H1 (cell line): ENCODE data around the gene RYK. TPM values are rescaled to one million over a fixed set of nuclear protein-coding genes. Genes with fewer than 3 reads are reported as not detected.

ENCODE experiments used
- CTCF ChIA-PET: fragments of 300-600 bp; sonication (Branson Sonifier 250); formaldehyde crosslinking; loops from one replicate; lab custom pipeline; 2021; ENCODE audit not compliant: partially characterized antibody; lab: Charles Lee
- POLR2A ChIA-PET: fragments of 300-600 bp; sonication (Branson Sonifier 250); formaldehyde crosslinking; loops from one replicate; lab custom pipeline; 2021; ENCODE audit warnings: inconsistent platforms; ENCODE audit not compliant: partially characterized antibody; lab: Charles Lee
- DNase-seq, 2 experiments: peaks; one replicate each; pipeline versions ENCODE4 v3.0.0 to v3.0.0-alpha.2; 2010 to 2022; ENCODE audit warnings: low spot score in 2 of 2, low read depth in 1 of 2, mixed read lengths in 1 of 2
- FAIRE-seq: peaks from 2 replicates; lab custom pipeline; 2011; peaks lifted over from hg19 to GRCh38; lab: Jason Lieb, UNC
- H2AFZ ChIP-seq: 2 replicates; pipeline ENCODE4 v1.8.1; 2012; ENCODE audit warnings: low read length, inconsistent platforms
- H2AK5ac ChIP-seq: 2 replicates; pipeline ENCODE4 v1.6.1; 2013; ENCODE audit warnings: low read depth, low read length
- H2BK120ac ChIP-seq: replicated peaks from 2 replicates; pipeline ENCODE3; 2013; ENCODE audit warnings: low read depth, low read length, inconsistent platforms
- H2BK12ac ChIP-seq: 2 replicates; pipeline ENCODE4 v1.6.1; 2013; ENCODE audit warnings: low read depth, low read length
- H2BK15ac ChIP-seq: 2 replicates; pipeline ENCODE4 v1.6.1; 2013; ENCODE audit warnings: low read length
- H2BK20ac ChIP-seq: 2 replicates; pipeline ENCODE4 v1.6.1; 2013; ENCODE audit warnings: low read length
- H2BK5ac ChIP-seq: 2 replicates; pipeline ENCODE4 v1.6.1; 2013; ENCODE audit warnings: low read depth, low read length
- H3K14ac ChIP-seq: 2 replicates; pipeline ENCODE4 v1.6.1; 2013; ENCODE audit warnings: inconsistent platforms; ENCODE audit not compliant: insufficient read length
- H3K18ac ChIP-seq: 2 replicates; pipeline ENCODE4 v1.6.1; 2013; ENCODE audit warnings: low read length; ENCODE audit errors: extremely low read depth
- H3K23ac ChIP-seq: 2 replicates; pipeline ENCODE4 v1.6.1; 2013; ENCODE audit warnings: inconsistent platforms; ENCODE audit not compliant: insufficient read length
- H3K23me2 ChIP-seq: 2 replicates; pipeline ENCODE4 v1.6.1; 2013; ENCODE audit warnings: low read depth, low read length
- H3K27ac ChIP-seq: 2 replicates; pipeline ENCODE4 v1.6.1; 2011; ENCODE audit warnings: low read depth, low read length, inconsistent platforms
- H3K27me3 ChIP-seq, 4 experiments: replicated peaks in 1 of 4; 1 replicate in 1 of 4; 2 replicates in 3 of 4; pipeline versions ENCODE4 v1.6.1 to v1.8.1; 2011 to 2013; ENCODE audit warnings: low read length in 3 of 4, mild to moderate bottlenecking in 3 of 4, inconsistent platforms in 2 of 4, mixed read lengths in 2 of 4, moderate library complexity in 1 of 4; ENCODE audit not compliant: control insufficient read depth in 3 of 4, insufficient read depth in 3 of 4; ENCODE audit errors: extremely low read depth in 1 of 4
- H3K36me3 ChIP-seq, 4 experiments: 2 replicates each; pipeline versions ENCODE4 v1.6.1 to v1.8.1; 2011 to 2013; ENCODE audit warnings: mild to moderate bottlenecking in 4 of 4, low read length in 3 of 4, moderate library complexity in 2 of 4, control low read depth in 1 of 4, inconsistent platforms in 1 of 4; ENCODE audit not compliant: insufficient read depth in 4 of 4, control insufficient read depth in 2 of 4
- H3K4ac ChIP-seq: replicated peaks from 2 replicates; pipeline ENCODE3; 2013; ENCODE audit warnings: low read length, low read depth, mixed read lengths, inconsistent platforms; ENCODE audit not compliant: insufficient read length
- H3K4me1 ChIP-seq, 4 experiments: replicated peaks in 1 of 4; 1 replicate in 1 of 4; 2 replicates in 3 of 4; pipeline versions ENCODE4 v1.6.1 to v1.8.1; 2011 to 2013; ENCODE audit warnings: low read length in 3 of 4, inconsistent platforms in 2 of 4, mixed read lengths in 1 of 4; ENCODE audit not compliant: insufficient read depth in 4 of 4, control insufficient read depth in 3 of 4
- H3K4me2 ChIP-seq, 2 experiments: 2 replicates each; pipeline versions ENCODE4 v1.6.1 to v1.8.1; 2011 to 2013; ENCODE audit warnings: low read depth in 2 of 2, low read length in 2 of 2, control low read depth in 1 of 2, inconsistent platforms in 1 of 2, mild to moderate bottlenecking in 1 of 2; ENCODE audit not compliant: insufficient read depth in 1 of 2
- H3K4me3 ChIP-seq, 4 experiments: fragments of 200-600, 300-600 bp in 1 of 4; sonication (generic), shearing (Covaris generic), sonication (Bioruptor Twin) in 1 of 4; 2 replicates each; pipeline versions ENCODE4 v1.5.1 to v1.8.1; 2011 to 2016; ENCODE audit warnings: low read length in 4 of 4, low read depth in 3 of 4, control low read depth in 2 of 4, inconsistent platforms in 2 of 4, mild to moderate bottlenecking in 2 of 4, mixed read lengths in 1 of 4, moderate library complexity in 1 of 4; ENCODE audit not compliant: insufficient read depth in 2 of 4; ENCODE audit errors: extremely low read depth in 1 of 4
- H3K56ac ChIP-seq: replicated peaks from 2 replicates; pipeline ENCODE3; 2013; ENCODE audit warnings: low read depth, mild to moderate bottlenecking, mixed read lengths, low read length, inconsistent platforms; ENCODE audit not compliant: insufficient read length
- H3K79me1 ChIP-seq: 2 replicates; pipeline ENCODE4 v1.6.1; 2013; ENCODE audit warnings: low read depth, low read length, control low read depth
- H3K79me2 ChIP-seq, 2 experiments: 2 replicates each; pipeline versions ENCODE4 v1.6.1 to v1.8.1; 2012 to 2013; ENCODE audit warnings: low read length in 2 of 2, mild to moderate bottlenecking in 2 of 2, inconsistent platforms in 1 of 2; ENCODE audit not compliant: insufficient read depth in 2 of 2, control insufficient read depth in 1 of 2
- H3K9ac ChIP-seq, 4 experiments: replicated peaks in 1 of 4; 1 replicate in 1 of 4; 2 replicates in 3 of 4; pipeline versions ENCODE4 v1.6.1 to v1.8.1; 2011 to 2013; ENCODE audit warnings: low read depth in 3 of 4, low read length in 3 of 4, control low read depth in 2 of 4, mild to moderate bottlenecking in 2 of 4, moderate library complexity in 2 of 4, inconsistent platforms in 1 of 4; ENCODE audit errors: extremely low read depth in 1 of 4
- H3K9me3 ChIP-seq, 2 experiments: 2 replicates each; pipeline versions ENCODE4 v1.6.1 to v1.8.1; 2012 to 2013; ENCODE audit warnings: mild to moderate bottlenecking in 2 of 2, moderate library complexity in 2 of 2, control low read depth in 1 of 2, inconsistent platforms in 1 of 2, low read depth in 1 of 2, low read length in 1 of 2, mixed read lengths in 1 of 2; ENCODE audit not compliant: insufficient read depth in 2 of 2
- H4K20me1 ChIP-seq, 2 experiments: replicated peaks in 1 of 2; 2 replicates each; pipeline versions ENCODE3 to v1.8.1; 2011 to 2013; ENCODE audit warnings: inconsistent platforms in 2 of 2, low read length in 2 of 2, mild to moderate bottlenecking in 1 of 2; ENCODE audit not compliant: insufficient read depth in 2 of 2, control insufficient read depth in 1 of 2
- H4K5ac ChIP-seq: 2 replicates; pipeline ENCODE4 v1.6.1; 2013; ENCODE audit warnings: low read length, low read depth, mixed read lengths, inconsistent platforms; ENCODE audit not compliant: insufficient read length
- H4K8ac ChIP-seq: 2 replicates; pipeline ENCODE4 v1.8.0; 2013; ENCODE audit warnings: mild to moderate bottlenecking, moderate library complexity, low read length, inconsistent platforms; ENCODE audit not compliant: insufficient read depth; ENCODE audit errors: extremely low read depth
- H4K91ac ChIP-seq: replicated peaks from 2 replicates; pipeline ENCODE3; 2013; ENCODE audit warnings: low read length, mixed read lengths, inconsistent platforms; ENCODE audit not compliant: insufficient read length
- CBX5 ChIP-seq: fragments of 300-800, 300-1000 bp; sonication (generic); IDR thresholded peaks from 2 replicates; pipeline ENCODE4 v1.7.1; 2016; ENCODE audit warnings: antibody characterized with exemption, low read length, low read depth
- CBX8 ChIP-seq: fragments of 300-800, 300-1000 bp; sonication (generic); IDR thresholded peaks from 2 replicates; pipeline ENCODE4 v1.7.1; 2016; ENCODE audit warnings: low read depth, low read length, borderline replicate concordance
- EP300 ChIP-seq, 2 experiments: IDR thresholded peaks; 1 replicate in 1 of 2; 2 replicates in 1 of 2; pipeline ENCODE4 v1.6.1; 2011 to 2012; ENCODE audit warnings: low read depth in 2 of 2, low read length in 2 of 2, mild to moderate bottlenecking in 2 of 2, borderline replicate concordance in 1 of 2, inconsistent platforms in 1 of 2, moderate library complexity in 1 of 2
- EZH2 ChIP-seq: fragments of 200-600 bp; sonication (generic); IDR thresholded peaks from 2 replicates; pipeline ENCODE4 v1.7.1; 2012; ENCODE audit warnings: low read depth, mild to moderate bottlenecking, moderate library complexity, low read length, inconsistent platforms; ENCODE audit not compliant: severe bottlenecking
- JUND ChIP-seq: IDR thresholded peaks from 2 replicates; pipeline ENCODE4 v1.6.1; 2011; ENCODE audit warnings: mild to moderate bottlenecking, improper control_type of control experiment, low read length
- KDM1A ChIP-seq: fragments of 200-600, 300-600 bp; sonication (generic); IDR thresholded peaks from 2 replicates; pipeline ENCODE4 v1.7.1; 2016; ENCODE audit warnings: mild to moderate bottlenecking, low read length, borderline replicate concordance
- KDM5A ChIP-seq: fragments of 200-600 bp; IDR thresholded peaks from 2 replicates; pipeline ENCODE4 v1.7.1; 2012; ENCODE audit warnings: mild to moderate bottlenecking, low read length, inconsistent platforms, mixed read lengths
- PHF8 ChIP-seq: fragments of 200-600 bp; sonication (generic); conservative IDR thresholded peaks from 2 replicates; pipeline ENCODE4 v1.7.1; 2012; ENCODE audit warnings: low read depth, mild to moderate bottlenecking, inconsistent platforms, low read length, moderate library complexity
- RFX5 ChIP-seq: IDR thresholded peaks from 2 replicates; pipeline ENCODE4 v1.6.1; 2011; ENCODE audit warnings: low read depth, low read length, improper control_type of control experiment, borderline replicate concordance
- RNF2 ChIP-seq: fragments of 200-900, 300-1000 bp; sonication (generic); IDR thresholded peaks from 2 replicates; pipeline ENCODE4 v1.7.1; 2016; ENCODE audit warnings: borderline replicate concordance, low read depth, mild to moderate bottlenecking, antibody characterized with exemption, low read length; ENCODE audit not compliant: poor library complexity, severe bottlenecking; ENCODE audit errors: missing control alignments
- SP4 ChIP-seq: IDR thresholded peaks from 2 replicates; pipeline ENCODE4 v1.6.1; 2012; ENCODE audit warnings: low read length, inconsistent platforms
- SUZ12 ChIP-seq: fragments of 200-600 bp; sonication (generic); IDR thresholded peaks from 2 replicates; pipeline ENCODE4 v1.6.1; 2012; ENCODE audit warnings: mild to moderate bottlenecking, inconsistent platforms, low read length, moderate library complexity, mixed read lengths
- TEAD4 ChIP-seq: IDR thresholded peaks from 2 replicates; pipeline ENCODE4 v1.6.1; 2012; ENCODE audit warnings: low read depth, low read length, inconsistent platforms, mixed read lengths
- WGBS, 2 experiments: shearing (Covaris generic) in 1 of 2; methylation state at CpG; one replicate each; pipeline versions ENCODE4 v1.1.6 to v1.1.7; 2013 to 2015; ENCODE audit warnings: low lambda C conversion rate in 2 of 2, mixed read lengths in 2 of 2, inconsistent platforms in 1 of 2, low coverage in 1 of 2, missing lambda C conversion rate in 1 of 2; ENCODE audit not compliant: insufficient replicate concordance in 2 of 2, insufficient coverage in 1 of 2, insufficient read length in 1 of 2; ENCODE audit errors: extremely low coverage in 1 of 2, missing lambda C conversion rate in 1 of 2; 5-methylcytosine and 5-hydroxymethylcytosine counted together
- polyA plus RNA-seq, 7 experiments: library from polyadenylated mRNA; depleted of rRNA in 3 of 7; stranded (reverse) in 5 of 7; unstranded in 2 of 7; fragments of >200 nt in 5 of 7; fragments of 200-250 nt in 2 of 7; gene quantifications; 1 replicate in 5 of 7; 2 replicates in 1 of 7; 4 replicates in 1 of 7; pipeline versions ENCODE4 v1.2.1 to v1.2.3, GENCODE V29; 2011 to 2013; ENCODE audit warnings: missing spikeins in 2 of 7, mixed read lengths in 2 of 7
- total RNA-seq: library from RNA; stranded (reverse); fragmentation: NEBNext Ultra II Directional; extraction: Animal tissue kit (Norgen Biotek cat#: 25700); gene quantifications from 2 replicates; pipeline ENCODE4 v1.2.1, GENCODE V29; 2021

RYK gene
- total and polyA plus RNA-seq, 2 of the 8 experiments (the other 6 are each of a cell fraction or from before 2014, with no cell fraction given), result 30.5 to 63.8 TPM

- Histone ChIP-seq H2BK20ac (peak overlapping the region; percentile 90), H3K27me3 (no peaks in the 10 kb centered on the region), H3K23ac (no peak overlapping the region), H3K4me3 (no peak overlapping the region), H2BK5ac (peak overlapping the region; percentile 64), H3K36me3 (no peaks in the 10 kb centered on the region), H2AFZ (no peak overlapping the region), H4K91ac (peak overlapping the region; percentile 45), H3K18ac (no peak overlapping the region), H2BK12ac (peak overlapping the region; percentile 97), H3K79me2 (peaks cover 8 to 24% of the 10 kb centered on the region in 2 experiments), H4K20me1 (no peaks in the 10 kb centered on the region), H2BK120ac (peak overlapping the region; percentile 2), H4K8ac (no peak overlapping the region), H2BK15ac (no peak overlapping the region), H3K56ac (no peak overlapping the region), H3K27ac (no peak overlapping the region), H2AK5ac (peak overlapping the region; percentile 60; the same call in 1 of the 2 replicates), H3K4me2 (peak overlapping the region in 1 of 2 experiments; percentile 49; a peak in 1 of 4 replicates), H3K14ac (no peak overlapping the region), H3K4me1 (peaks cover 5 to 20% (median 13%) of the 10 kb centered on the region in 4 experiments), H3K9ac (no peak overlapping the region), H3K23me2 (peaks cover 3% of the 10 kb centered on the region), H3K9me3 (no peaks in the 10 kb centered on the region), H4K5ac (no peak overlapping the region), H3K4ac (no peak overlapping the region), H3K79me1 (peaks cover under 1% of the 10 kb centered on the region; the same call in 1 of the 2 replicates)
- CTCF ChIA-PET, result interaction anchor here (1.3 to 1.7 kb wide), 4 partner anchors 8 to 56 kb away, joined by 3 to 8 read pairs (median 5); no protein-coding TSS in a partner anchor
- WGBS, 2 experiments, result 76% methylated on average over 7 of the region's 7 CpGs; no CpG with 5 or more reads in 1 of the 2 experiments
- FAIRE-seq (no peak), DNase-seq (no peak)
- POLR2A ChIA-PET, result interaction anchor here (0.7 to 2.6 kb wide), 9 partner anchors 9 to 232 kb away, joined by 3 to 12 read pairs (median 5); partner anchors contain the start of gene AMOTL2
- TF ChIP-seq CBX8, result no peak
- no peak for TF ChIP-seq EP300 (IDR thresholded peaks at IDR 0.05; ENCODE audit: borderline replicate concordance in 1 of 2, low read depth in 2 of 2, low read length in 2 of 2)
- no peak for TF ChIP-seq SUZ12
- no peak for TF ChIP-seq TEAD4
- TF ChIP-seq RFX5, result no peak
- no peak for TF ChIP-seq PHF8
- no peak for TF ChIP-seq EZH2
- no peak for TF ChIP-seq CBX5
- TF ChIP-seq RNF2, result no peak
- no peak for TF ChIP-seq SP4
- TF ChIP-seq KDM1A, result no peak
- TF ChIP-seq JUND, result no peak
- no peak for TF ChIP-seq KDM5A
These were observed 2.1 kb upstream of the RYK start for GRCh38 chr3:134252766-134253165.
